HepG2 (cell line): ENCODE data around the gene SOWAHA. TPM values are rescaled to one million over a fixed set of nuclear protein-coding genes. Genes with fewer than 3 reads are reported as not detected.

ENCODE experiments used
- ONECUT2 ChIP-seq: sonication (generic); formaldehyde crosslinking; IDR thresholded peaks from 2 replicates; pipeline ENCODE4 v1.4.0; 2020; ENCODE audit warnings: missing genetic modification reagents
- SALL1 ChIP-seq: sonication (generic); formaldehyde crosslinking; IDR thresholded peaks from 2 replicates; pipeline ENCODE4 v1.8.0; 2022; ENCODE audit warnings: mild to moderate bottlenecking, missing genetic modification reagents
- TARDBP ChIP-seq: sonication (generic); formaldehyde crosslinking; IDR thresholded peaks from 2 replicates; pipeline ENCODE4 v1.8.0; 2022; ENCODE audit warnings: mild to moderate bottlenecking, missing genetic modification reagents
- TCF12 ChIP-seq, 2 experiments: fragments of 450-650 bp in 1 of 2; sonication (generic) in 1 of 2; formaldehyde crosslinking in 1 of 2; IDR thresholded peaks; 2 replicates each; pipeline versions ENCODE4 v1.6.1 to v1.8.0; 2017 to 2022; ENCODE audit warnings: antibody characterized with exemption in 1 of 2, mild to moderate bottlenecking in 1 of 2, missing genetic modification reagents in 1 of 2, moderate library complexity in 1 of 2
- polyA plus RNA-seq, 8 experiments: library from polyadenylated mRNA; depleted of rRNA in 3 of 8; stranded (reverse) in 7 of 8; unstranded in 1 of 8; fragments of >200 nt; fragmentation: Illumina TruSeq in 4 of 8; extraction: Trizol in 4 of 8; gene quantifications; 2 replicates each; pipeline versions ENCODE4 v1.2.1 to v1.2.3, GENCODE V29; 2011 to 2016; ENCODE audit warnings: low read depth in 4 of 8, missing spikeins in 1 of 8, mixed read lengths in 1 of 8; ENCODE audit not compliant: insufficient read depth in 1 of 8
- total RNA-seq, 5 experiments: library from RNA; depleted of rRNA; stranded (reverse); fragments of >200 nt; fragmentation: Illumina TruSeq; extraction: Trizol; gene quantifications; 2 replicates each; pipeline ENCODE4 v1.2.3, GENCODE V29; 2016; ENCODE audit warnings: low read depth in 1 of 5
- TF ChIP-seq, protein P1 (sequence below): sonication (generic); formaldehyde crosslinking; IDR thresholded peaks from 2 replicates; pipeline ENCODE4 v1.5.0; 2020; ENCODE audit warnings: missing genetic modification reagents
- TF ChIP-seq, protein P2 (sequence below), 2 experiments: fragments of 450-650 bp in 1 of 2; sonication (generic) in 1 of 2; formaldehyde crosslinking; IDR thresholded peaks; 2 replicates each; pipeline versions ENCODE4 v1.5.0 to v1.8.0; 2020 to 2022; ENCODE audit warnings: mild to moderate bottlenecking in 1 of 2, missing genetic modification reagents in 1 of 2
- TF ChIP-seq, protein P3 (sequence below): sonication (generic); formaldehyde crosslinking; IDR thresholded peaks from 2 replicates; pipeline ENCODE4 v1.4.0; 2020; ENCODE audit warnings: mild to moderate bottlenecking, missing genetic modification reagents, borderline replicate concordance
- TF ChIP-seq, protein P4 (sequence below): sonication (generic); formaldehyde crosslinking; IDR thresholded peaks from 2 replicates; pipeline ENCODE4 v1.4.0; 2020; ENCODE audit warnings: missing genetic modification reagents
- TF ChIP-seq, protein P5 (sequence below): IDR thresholded peaks from 2 replicates; pipeline ENCODE4 v1.6.1; 2016
- TF ChIP-seq, protein P6 (sequence below): sonication (generic); formaldehyde crosslinking; IDR thresholded peaks from 2 replicates; pipeline ENCODE4 v1.4.0; 2020; ENCODE audit warnings: missing genetic modification reagents; ENCODE audit errors: not compliant biosample characterization
- TF ChIP-seq, protein P7 (sequence below): sonication (generic); formaldehyde crosslinking; IDR thresholded peaks from 2 replicates; pipeline ENCODE4 v1.8.1; 2023; ENCODE audit warnings: mild to moderate bottlenecking, moderate library complexity, missing genetic modification reagents
- TF ChIP-seq, protein P8 (sequence below): sonication (generic); formaldehyde crosslinking; IDR thresholded peaks from 2 replicates; pipeline ENCODE4 v1.9.0; 2021; ENCODE audit warnings: missing genetic modification reagents, borderline replicate concordance
- TF ChIP-seq, protein P9 (sequence below): sonication (generic); formaldehyde crosslinking; IDR thresholded peaks from 2 replicates; pipeline ENCODE4 v1.5.0; 2020; ENCODE audit warnings: mild to moderate bottlenecking, missing genetic modification reagents

The SOWAHA gene
- total and polyA plus RNA-seq, 2 of the 13 experiments (the other 11 are each of a cell fraction or from before 2014, with no cell fraction given) = 0.95 to 1.9 TPM

DNA sequence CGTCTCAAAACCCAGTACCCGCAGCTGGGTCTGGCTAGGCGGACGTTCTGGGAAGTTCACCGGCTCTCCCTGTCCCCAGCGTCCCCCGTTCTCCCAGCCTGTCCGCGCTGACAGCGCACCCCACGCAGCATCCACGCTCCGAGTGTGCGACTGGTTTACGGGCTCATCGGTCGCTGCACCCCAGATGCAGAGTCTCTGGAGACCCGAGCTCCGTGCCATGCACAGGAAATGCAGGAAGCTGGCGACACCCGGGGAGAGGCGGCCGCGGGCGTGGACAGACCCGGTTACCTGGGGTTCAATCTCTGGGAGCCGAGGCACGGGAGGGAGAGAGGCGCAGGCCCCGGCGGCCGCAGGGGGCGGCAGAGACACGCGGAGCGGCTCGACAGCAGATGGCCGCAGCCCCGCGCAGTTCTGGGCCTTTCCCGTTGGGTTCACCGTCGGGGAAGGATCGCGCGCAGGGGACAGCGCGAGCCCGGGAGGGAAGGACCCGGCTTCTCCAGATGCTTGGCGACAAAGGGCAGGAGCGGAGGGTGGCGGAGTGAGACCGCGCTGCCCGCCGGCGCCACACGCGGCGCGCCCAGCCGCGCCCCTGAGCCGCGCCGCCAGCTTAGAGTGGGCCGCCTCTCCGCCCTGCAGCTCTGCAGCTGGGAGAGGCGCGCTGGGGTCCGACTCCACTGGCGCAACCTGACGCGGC is 16.8 kb downstream of the SOWAHA start (continued):
- TF ChIP-seq SALL1 (CRISPR knock-in tag) (peak; percentile 50; the same call in 1 of the 2 replicates), TCF12 (IDR thresholded peaks at IDR 0.05) (no peak), TCF12 (CRISPR knock-in tag; IDR thresholded peaks at IDR 0.05) (no peak), ONECUT2 (no peak), TARDBP (CRISPR knock-in tag) (peak; percentile 44; the same call in 1 of the 2 replicates)
- TF ChIP-seq, protein P1, sequence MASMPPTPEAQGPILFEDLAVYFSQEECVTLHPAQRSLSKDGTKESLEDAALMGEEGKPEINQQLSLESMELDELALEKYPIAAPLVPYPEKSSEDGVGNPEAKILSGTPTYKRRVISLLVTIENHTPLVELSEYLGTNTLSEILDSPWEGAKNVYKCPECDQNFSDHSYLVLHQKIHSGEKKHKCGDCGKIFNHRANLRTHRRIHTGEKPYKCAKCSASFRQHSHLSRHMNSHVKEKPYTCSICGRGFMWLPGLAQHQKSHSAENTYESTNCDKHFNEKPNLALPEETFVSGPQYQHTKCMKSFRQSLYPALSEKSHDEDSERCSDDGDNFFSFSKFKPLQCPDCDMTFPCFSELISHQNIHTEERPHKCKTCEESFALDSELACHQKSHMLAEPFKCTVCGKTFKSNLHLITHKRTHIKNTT = no peak
- TF ChIP-seq, protein P2, sequence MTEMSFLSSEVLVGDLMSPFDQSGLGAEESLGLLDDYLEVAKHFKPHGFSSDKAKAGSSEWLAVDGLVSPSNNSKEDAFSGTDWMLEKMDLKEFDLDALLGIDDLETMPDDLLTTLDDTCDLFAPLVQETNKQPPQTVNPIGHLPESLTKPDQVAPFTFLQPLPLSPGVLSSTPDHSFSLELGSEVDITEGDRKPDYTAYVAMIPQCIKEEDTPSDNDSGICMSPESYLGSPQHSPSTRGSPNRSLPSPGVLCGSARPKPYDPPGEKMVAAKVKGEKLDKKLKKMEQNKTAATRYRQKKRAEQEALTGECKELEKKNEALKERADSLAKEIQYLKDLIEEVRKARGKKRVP (CRISPR knock-in tag; IDR thresholded peaks at IDR 0.05) = peak in 1 of 2 experiments; percentile 13; a peak in 2 of 4 replicates
- TF ChIP-seq, protein P3, sequence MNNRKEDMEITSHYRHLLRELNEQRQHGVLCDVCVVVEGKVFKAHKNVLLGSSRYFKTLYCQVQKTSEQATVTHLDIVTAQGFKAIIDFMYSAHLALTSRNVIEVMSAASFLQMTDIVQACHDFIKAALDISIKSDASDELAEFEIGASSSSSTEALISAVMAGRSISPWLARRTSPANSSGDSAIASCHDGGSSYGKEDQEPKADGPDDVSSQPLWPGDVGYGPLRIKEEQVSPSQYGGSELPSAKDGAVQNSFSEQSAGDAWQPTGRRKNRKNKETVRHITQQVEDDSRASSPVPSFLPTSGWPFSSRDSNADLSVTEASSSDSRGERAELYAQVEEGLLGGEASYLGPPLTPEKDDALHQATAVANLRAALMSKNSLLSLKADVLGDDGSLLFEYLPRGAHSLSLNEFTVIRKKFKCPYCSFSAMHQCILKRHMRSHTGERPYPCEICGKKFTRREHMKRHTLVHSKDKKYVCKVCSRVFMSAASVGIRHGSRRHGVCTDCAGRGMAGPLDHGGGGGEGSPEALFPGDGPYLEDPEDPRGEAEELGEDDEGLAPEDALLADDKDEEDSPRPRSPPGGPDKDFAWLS (CRISPR knock-in tag) = no peak
- TF ChIP-seq, protein P4, sequence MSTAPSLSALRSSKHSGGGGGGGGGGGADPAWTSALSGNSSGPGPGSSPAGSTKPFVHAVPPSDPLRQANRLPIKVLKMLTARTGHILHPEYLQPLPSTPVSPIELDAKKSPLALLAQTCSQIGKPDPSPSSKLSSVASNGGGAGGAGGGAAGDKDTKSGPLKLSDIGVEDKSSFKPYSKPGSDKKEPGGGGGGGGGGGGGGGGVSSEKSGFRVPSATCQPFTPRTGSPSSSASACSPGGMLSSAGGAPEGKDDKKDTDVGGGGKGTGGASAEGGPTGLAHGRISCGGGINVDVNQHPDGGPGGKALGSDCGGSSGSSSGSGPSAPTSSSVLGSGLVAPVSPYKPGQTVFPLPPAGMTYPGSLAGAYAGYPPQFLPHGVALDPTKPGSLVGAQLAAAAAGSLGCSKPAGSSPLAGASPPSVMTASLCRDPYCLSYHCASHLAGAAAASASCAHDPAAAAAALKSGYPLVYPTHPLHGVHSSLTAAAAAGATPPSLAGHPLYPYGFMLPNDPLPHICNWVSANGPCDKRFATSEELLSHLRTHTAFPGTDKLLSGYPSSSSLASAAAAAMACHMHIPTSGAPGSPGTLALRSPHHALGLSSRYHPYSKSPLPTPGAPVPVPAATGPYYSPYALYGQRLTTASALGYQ (CRISPR knock-in tag) = no peak
- TF ChIP-seq, protein P5, sequence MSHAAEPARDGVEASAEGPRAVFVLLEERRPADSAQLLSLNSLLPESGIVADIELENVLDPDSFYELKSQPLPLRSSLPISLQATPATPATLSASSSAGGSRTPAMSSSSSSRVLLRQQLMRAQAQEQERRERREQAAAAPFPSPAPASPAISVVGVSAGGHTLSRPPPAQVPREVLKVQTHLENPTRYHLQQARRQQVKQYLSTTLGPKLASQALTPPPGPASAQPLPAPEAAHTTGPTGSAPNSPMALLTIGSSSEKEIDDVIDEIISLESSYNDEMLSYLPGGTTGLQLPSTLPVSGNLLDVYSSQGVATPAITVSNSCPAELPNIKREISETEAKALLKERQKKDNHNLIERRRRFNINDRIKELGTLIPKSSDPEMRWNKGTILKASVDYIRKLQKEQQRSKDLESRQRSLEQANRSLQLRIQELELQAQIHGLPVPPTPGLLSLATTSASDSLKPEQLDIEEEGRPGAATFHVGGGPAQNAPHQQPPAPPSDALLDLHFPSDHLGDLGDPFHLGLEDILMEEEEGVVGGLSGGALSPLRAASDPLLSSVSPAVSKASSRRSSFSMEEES (CRISPR knock-in tag) = no peak
- TF ChIP-seq, protein P6, sequence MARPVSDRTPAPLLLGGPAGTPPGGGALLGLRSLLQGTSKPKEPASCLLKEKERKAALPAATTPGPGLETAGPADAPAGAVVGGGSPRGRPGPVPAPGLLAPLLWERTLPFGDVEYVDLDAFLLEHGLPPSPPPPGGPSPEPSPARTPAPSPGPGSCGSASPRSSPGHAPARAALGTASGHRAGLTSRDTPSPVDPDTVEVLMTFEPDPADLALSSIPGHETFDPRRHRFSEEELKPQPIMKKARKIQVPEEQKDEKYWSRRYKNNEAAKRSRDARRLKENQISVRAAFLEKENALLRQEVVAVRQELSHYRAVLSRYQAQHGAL (CRISPR knock-in tag) = no peak
- TF ChIP-seq, protein P7, sequence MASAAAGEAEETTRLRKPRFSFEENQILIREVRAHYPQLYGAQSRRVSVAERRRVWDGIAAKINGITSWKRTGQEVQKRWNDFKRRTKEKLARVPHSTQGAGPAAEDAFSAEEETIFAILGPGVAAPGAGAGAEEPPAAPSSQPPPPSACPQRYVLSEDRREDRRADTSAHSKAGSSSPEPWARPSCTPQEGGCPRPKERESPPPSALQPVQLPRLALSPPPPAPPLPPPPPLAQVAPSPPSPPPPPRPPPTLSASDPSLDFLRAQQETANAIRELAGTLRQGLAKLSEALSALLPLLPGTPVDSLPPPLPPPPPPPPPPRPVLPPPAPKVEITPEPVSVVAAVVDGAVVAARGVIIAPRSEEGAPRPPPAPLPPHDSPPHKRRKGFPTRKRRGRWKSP = no peak
- TF ChIP-seq, protein P8, sequence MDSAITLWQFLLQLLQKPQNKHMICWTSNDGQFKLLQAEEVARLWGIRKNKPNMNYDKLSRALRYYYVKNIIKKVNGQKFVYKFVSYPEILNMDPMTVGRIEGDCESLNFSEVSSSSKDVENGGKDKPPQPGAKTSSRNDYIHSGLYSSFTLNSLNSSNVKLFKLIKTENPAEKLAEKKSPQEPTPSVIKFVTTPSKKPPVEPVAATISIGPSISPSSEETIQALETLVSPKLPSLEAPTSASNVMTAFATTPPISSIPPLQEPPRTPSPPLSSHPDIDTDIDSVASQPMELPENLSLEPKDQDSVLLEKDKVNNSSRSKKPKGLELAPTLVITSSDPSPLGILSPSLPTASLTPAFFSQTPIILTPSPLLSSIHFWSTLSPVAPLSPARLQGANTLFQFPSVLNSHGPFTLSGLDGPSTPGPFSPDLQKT (CRISPR knock-in tag) = no peak
- TF ChIP-seq, protein P9, sequence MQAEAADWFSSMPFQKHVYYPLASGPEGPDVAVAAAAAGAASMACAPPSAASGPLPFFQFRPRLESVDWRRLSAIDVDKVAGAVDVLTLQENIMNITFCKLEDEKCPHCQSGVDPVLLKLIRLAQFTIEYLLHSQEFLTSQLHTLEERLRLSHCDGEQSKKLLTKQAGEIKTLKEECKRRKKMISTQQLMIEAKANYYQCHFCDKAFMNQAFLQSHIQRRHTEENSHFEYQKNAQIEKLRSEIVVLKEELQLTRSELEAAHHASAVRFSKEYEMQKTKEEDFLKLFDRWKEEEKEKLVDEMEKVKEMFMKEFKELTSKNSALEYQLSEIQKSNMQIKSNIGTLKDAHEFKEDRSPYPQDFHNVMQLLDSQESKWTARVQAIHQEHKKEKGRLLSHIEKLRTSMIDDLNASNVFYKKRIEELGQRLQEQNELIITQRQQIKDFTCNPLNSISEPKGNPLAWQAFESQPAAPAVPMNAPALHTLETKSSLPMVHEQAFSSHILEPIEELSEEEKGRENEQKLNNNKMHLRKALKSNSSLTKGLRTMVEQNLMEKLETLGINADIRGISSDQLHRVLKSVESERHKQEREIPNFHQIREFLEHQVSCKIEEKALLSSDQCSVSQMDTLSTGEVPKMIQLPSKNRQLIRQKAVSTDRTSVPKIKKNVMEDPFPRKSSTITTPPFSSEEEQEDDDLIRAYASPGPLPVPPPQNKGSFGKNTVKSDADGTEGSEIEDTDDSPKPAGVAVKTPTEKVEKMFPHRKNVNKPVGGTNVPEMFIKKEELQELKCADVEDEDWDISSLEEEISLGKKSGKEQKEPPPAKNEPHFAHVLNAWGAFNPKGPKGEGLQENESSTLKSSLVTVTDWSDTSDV (CRISPR knock-in tag) = 0 out of 2 replicates have a peak, but pooled peaks have one; percentile 36
